Kidney (tissue), 14 donors: ENCODE measurements around the gene LRBA. TPM values are rescaled to one million over a fixed set of nuclear protein-coding genes. Genes with fewer than 3 reads are reported as not detected.

Source experiments
- DNase-seq, 5 donors: peaks; one replicate each; pipeline ENCODE4 v3.0.0-alpha.2; 2013 to 2020
- FAIRE-seq: peaks from 2 replicates; lab custom pipeline; 2012; peaks lifted over from hg19 to GRCh38; lab: Jason Lieb, UNC
- H3K27ac ChIP-seq, 2 donors: one replicate each; pipeline ENCODE4 v1.7.0; 2013; ENCODE audit warnings: low read depth in 2 of 2, low read length in 2 of 2, inconsistent platforms in 1 of 2
- H3K27me3 ChIP-seq: one replicate; pipeline ENCODE4 v1.7.1; 2013; ENCODE audit warnings: low read length, inconsistent platforms; ENCODE audit not compliant: control insufficient read depth, insufficient read depth
- H3K36me3 ChIP-seq, 3 donors: one replicate each; pipeline versions ENCODE4 v1.7.0 to v1.7.1; 2013; ENCODE audit warnings: low read length in 3 of 3, control low read depth in 1 of 3, inconsistent platforms in 1 of 3; ENCODE audit not compliant: insufficient read depth in 3 of 3, control insufficient read depth in 2 of 3
- H3K4me1 ChIP-seq, 3 donors: one replicate each; pipeline versions ENCODE4 v1.7.0 to v1.7.1; 2013; ENCODE audit warnings: low read length in 3 of 3, inconsistent platforms in 1 of 3, low read depth in 1 of 3; ENCODE audit not compliant: control insufficient read depth in 2 of 3, insufficient read depth in 2 of 3
- H3K4me3 ChIP-seq, 3 donors: one replicate each; pipeline versions ENCODE4 v1.7.0 to v1.8.1; 2013; ENCODE audit warnings: low read length in 3 of 3, control low read depth in 1 of 3, inconsistent platforms in 1 of 3
- H3K9ac ChIP-seq, 3 donors: one replicate each; pipeline versions ENCODE4 v1.7.0 to v1.7.1; 2013; ENCODE audit warnings: low read length in 3 of 3, control low read depth in 1 of 3, inconsistent platforms in 1 of 3
- H3K9me3 ChIP-seq, 3 donors: one replicate each; pipeline versions ENCODE4 v1.7.0 to v1.7.1; 2013; ENCODE audit warnings: low read length in 3 of 3, control low read depth in 1 of 3, inconsistent platforms in 1 of 3; ENCODE audit not compliant: control insufficient read depth in 2 of 3, insufficient read depth in 1 of 3
- CTCF ChIP-seq: IDR thresholded peaks from 3 replicates; pipeline ENCODE4 v1.5.1; 2012; ENCODE audit warnings: mild to moderate bottlenecking, moderate library complexity, borderline replicate concordance; ENCODE audit not compliant: insufficient read depth; ENCODE audit errors: extremely low read depth
- intact Hi-C: fragments of 100-400 bp; cut with DNase I; formaldehyde crosslinking; loops from one replicate; pipeline ENCODE4 v1.11.1; 2022
- polyA plus RNA-seq: library from polyadenylated mRNA; stranded (reverse); fragments of 350-450 nt; fragmentation: Illumina TruSeq; extraction: RNeasy Lipid Tissue Mini Kit (QIAGEN cat#74804); gene quantifications from one replicate; pipeline ENCODE4 v1.2.3, GENCODE V29; 2014; ENCODE audit warnings: low read depth, low replicate concordance; ENCODE audit not compliant: insufficient read depth
- total RNA-seq: library from RNA; stranded (reverse); fragmentation: NEBNext Ultra II Directional; extraction: Animal tissue kit (Norgen Biotek cat#: 25700); gene quantifications from one replicate; pipeline ENCODE4 v1.2.1, GENCODE V29; 2021
- donor health status: control.
- donor health status: control.
- donor health status: control.
- donor health status: control.
- donor health status: control.
- donor health status: DM: yes; HTN: yes; CAD: no.
- donor health status: Normal renal cell carcinoma (clear cell type).

Gene LRBA
- total and polyA plus RNA-seq, 2 donors from 2014 or later, result 20.3 to 76.7 TPM

GRCh38 chr4:150889306-150889705 lies 125.8 kb downstream of the LRBA start:
- intact Hi-C loops, result no loop called here
- no peak for DNase-seq

GRCh38 chr4:150888625-150889024 lies 126.5 kb downstream of the LRBA start:
- no peak overlapping the region for H3K9ac ChIP-seq
- peaks cover 0 to 3% (median 3%) of the 10 kb centered on the region in 3 donors for H3K36me3 ChIP-seq
- no peak for TF ChIP-seq CTCF
- intact Hi-C loops, result no loop called here
- no peak for FAIRE-seq
- no peaks in the 10 kb centered on the region for H3K4me1 ChIP-seq
- no peak for DNase-seq
- H3K27me3 ChIP-seq, result no peaks in the 10 kb centered on the region
- no peaks in the 10 kb centered on the region for H3K9me3 ChIP-seq
- no peak overlapping the region for H3K4me3 ChIP-seq
- no peak overlapping the region for H3K27ac ChIP-seq

More at GRCh38 chr4:150889306-150889705, 125.8 kb downstream of the LRBA start:
- Histone ChIP-seq H3K9ac (no peak overlapping the region), H3K27ac (no peak overlapping the region), H3K36me3 (peaks cover 0 to 3% (median 3%) of the 10 kb centered on the region in 3 donors), H3K4me1 (no peaks in the 10 kb centered on the region), H3K9me3 (no peaks in the 10 kb centered on the region), H3K4me3 (no peak overlapping the region), H3K27me3 (no peaks in the 10 kb centered on the region)
- no peak for FAIRE-seq
- no peak for TF ChIP-seq CTCF

GRCh38 chr4:150888217-150888616 lies 126.9 kb downstream of the LRBA start:
- Histone ChIP-seq H3K27me3 (no peaks in the 10 kb centered on the region), H3K9me3 (no peaks in the 10 kb centered on the region), H3K9ac (no peak overlapping the region), H3K4me1 (no peaks in the 10 kb centered on the region), H3K36me3 (peaks cover 0 to 3% (median 3%) of the 10 kb centered on the region in 3 donors), H3K27ac (no peak overlapping the region), H3K4me3 (no peak overlapping the region)
- no peak for TF ChIP-seq CTCF
- DNase-seq (no peak), FAIRE-seq (no peak)
- intact Hi-C loops, result no loop called here

GRCh38 chr4:150886597-150886996 lies 128.5 kb downstream of the LRBA start:
- Histone ChIP-seq H3K27me3 (no peaks in the 10 kb centered on the region), H3K36me3 (no peaks in the 10 kb centered on the region), H3K27ac (no peak overlapping the region), H3K9me3 (no peaks in the 10 kb centered on the region), H3K4me1 (no peaks in the 10 kb centered on the region), H3K9ac (no peak overlapping the region), H3K4me3 (no peak overlapping the region)
- intact Hi-C loops, result no loop called here
- DNase-seq (no peak), FAIRE-seq (no peak)
- no peak for TF ChIP-seq CTCF
